H1 (cell line): ENCODE results near the gene HES7. TPM values are rescaled to one million over a fixed set of nuclear protein-coding genes. Genes with fewer than 3 reads are reported as not detected.

Experiments
- CTCF ChIA-PET: fragments of 300-600 bp; sonication (Branson Sonifier 250); formaldehyde crosslinking; loops from one replicate; lab custom pipeline; 2021; ENCODE audit not compliant: partially characterized antibody; lab: Charles Lee
- POLR2A ChIA-PET: fragments of 300-600 bp; sonication (Branson Sonifier 250); formaldehyde crosslinking; loops from one replicate; lab custom pipeline; 2021; ENCODE audit warnings: inconsistent platforms; ENCODE audit not compliant: partially characterized antibody; lab: Charles Lee
- DNase-seq, 2 experiments: peaks; one replicate each; pipeline versions ENCODE4 v3.0.0 to v3.0.0-alpha.2; 2010 to 2022; ENCODE audit warnings: low spot score in 2 of 2, low read depth in 1 of 2, mixed read lengths in 1 of 2
- FAIRE-seq: peaks from 2 replicates; lab custom pipeline; 2011; peaks lifted over from hg19 to GRCh38; lab: Jason Lieb, UNC
- H2AFZ ChIP-seq: 2 replicates; pipeline ENCODE4 v1.8.1; 2012; ENCODE audit warnings: low read length, inconsistent platforms
- H2AK5ac ChIP-seq: 2 replicates; pipeline ENCODE4 v1.6.1; 2013; ENCODE audit warnings: low read depth, low read length
- H2BK120ac ChIP-seq: replicated peaks from 2 replicates; pipeline ENCODE3; 2013; ENCODE audit warnings: low read depth, low read length, inconsistent platforms
- H2BK12ac ChIP-seq: 2 replicates; pipeline ENCODE4 v1.6.1; 2013; ENCODE audit warnings: low read depth, low read length
- H2BK15ac ChIP-seq: 2 replicates; pipeline ENCODE4 v1.6.1; 2013; ENCODE audit warnings: low read length
- H2BK20ac ChIP-seq: 2 replicates; pipeline ENCODE4 v1.6.1; 2013; ENCODE audit warnings: low read length
- H2BK5ac ChIP-seq: 2 replicates; pipeline ENCODE4 v1.6.1; 2013; ENCODE audit warnings: low read depth, low read length
- H3K14ac ChIP-seq: 2 replicates; pipeline ENCODE4 v1.6.1; 2013; ENCODE audit warnings: inconsistent platforms; ENCODE audit not compliant: insufficient read length
- H3K18ac ChIP-seq: 2 replicates; pipeline ENCODE4 v1.6.1; 2013; ENCODE audit warnings: low read length; ENCODE audit errors: extremely low read depth
- H3K23ac ChIP-seq: 2 replicates; pipeline ENCODE4 v1.6.1; 2013; ENCODE audit warnings: inconsistent platforms; ENCODE audit not compliant: insufficient read length
- H3K23me2 ChIP-seq: 2 replicates; pipeline ENCODE4 v1.6.1; 2013; ENCODE audit warnings: low read depth, low read length
- H3K27ac ChIP-seq: 2 replicates; pipeline ENCODE4 v1.6.1; 2011; ENCODE audit warnings: low read depth, low read length, inconsistent platforms
- H3K27me3 ChIP-seq, 4 experiments: replicated peaks in 1 of 4; 1 replicate in 1 of 4; 2 replicates in 3 of 4; pipeline versions ENCODE4 v1.6.1 to v1.8.1; 2011 to 2013; ENCODE audit warnings: low read length in 3 of 4, mild to moderate bottlenecking in 3 of 4, inconsistent platforms in 2 of 4, mixed read lengths in 2 of 4, moderate library complexity in 1 of 4; ENCODE audit not compliant: control insufficient read depth in 3 of 4, insufficient read depth in 3 of 4; ENCODE audit errors: extremely low read depth in 1 of 4
- H3K36me3 ChIP-seq, 4 experiments: 2 replicates each; pipeline versions ENCODE4 v1.6.1 to v1.8.1; 2011 to 2013; ENCODE audit warnings: mild to moderate bottlenecking in 4 of 4, low read length in 3 of 4, moderate library complexity in 2 of 4, control low read depth in 1 of 4, inconsistent platforms in 1 of 4; ENCODE audit not compliant: insufficient read depth in 4 of 4, control insufficient read depth in 2 of 4
- H3K4ac ChIP-seq: replicated peaks from 2 replicates; pipeline ENCODE3; 2013; ENCODE audit warnings: low read length, low read depth, mixed read lengths, inconsistent platforms; ENCODE audit not compliant: insufficient read length
- H3K4me1 ChIP-seq, 4 experiments: replicated peaks in 1 of 4; 1 replicate in 1 of 4; 2 replicates in 3 of 4; pipeline versions ENCODE4 v1.6.1 to v1.8.1; 2011 to 2013; ENCODE audit warnings: low read length in 3 of 4, inconsistent platforms in 2 of 4, mixed read lengths in 1 of 4; ENCODE audit not compliant: insufficient read depth in 4 of 4, control insufficient read depth in 3 of 4
- H3K4me2 ChIP-seq, 2 experiments: 2 replicates each; pipeline versions ENCODE4 v1.6.1 to v1.8.1; 2011 to 2013; ENCODE audit warnings: low read depth in 2 of 2, low read length in 2 of 2, control low read depth in 1 of 2, inconsistent platforms in 1 of 2, mild to moderate bottlenecking in 1 of 2; ENCODE audit not compliant: insufficient read depth in 1 of 2
- H3K4me3 ChIP-seq, 4 experiments: fragments of 200-600, 300-600 bp in 1 of 4; sonication (generic), shearing (Covaris generic), sonication (Bioruptor Twin) in 1 of 4; 2 replicates each; pipeline versions ENCODE4 v1.5.1 to v1.8.1; 2011 to 2016; ENCODE audit warnings: low read length in 4 of 4, low read depth in 3 of 4, control low read depth in 2 of 4, inconsistent platforms in 2 of 4, mild to moderate bottlenecking in 2 of 4, mixed read lengths in 1 of 4, moderate library complexity in 1 of 4; ENCODE audit not compliant: insufficient read depth in 2 of 4; ENCODE audit errors: extremely low read depth in 1 of 4
- H3K56ac ChIP-seq: replicated peaks from 2 replicates; pipeline ENCODE3; 2013; ENCODE audit warnings: low read depth, mild to moderate bottlenecking, mixed read lengths, low read length, inconsistent platforms; ENCODE audit not compliant: insufficient read length
- H3K79me1 ChIP-seq: 2 replicates; pipeline ENCODE4 v1.6.1; 2013; ENCODE audit warnings: low read depth, low read length, control low read depth
- H3K79me2 ChIP-seq, 2 experiments: 2 replicates each; pipeline versions ENCODE4 v1.6.1 to v1.8.1; 2012 to 2013; ENCODE audit warnings: low read length in 2 of 2, mild to moderate bottlenecking in 2 of 2, inconsistent platforms in 1 of 2; ENCODE audit not compliant: insufficient read depth in 2 of 2, control insufficient read depth in 1 of 2
- H3K9ac ChIP-seq, 4 experiments: replicated peaks in 1 of 4; 1 replicate in 1 of 4; 2 replicates in 3 of 4; pipeline versions ENCODE4 v1.6.1 to v1.8.1; 2011 to 2013; ENCODE audit warnings: low read depth in 3 of 4, low read length in 3 of 4, control low read depth in 2 of 4, mild to moderate bottlenecking in 2 of 4, moderate library complexity in 2 of 4, inconsistent platforms in 1 of 4; ENCODE audit errors: extremely low read depth in 1 of 4
- H3K9me3 ChIP-seq, 2 experiments: 2 replicates each; pipeline versions ENCODE4 v1.6.1 to v1.8.1; 2012 to 2013; ENCODE audit warnings: mild to moderate bottlenecking in 2 of 2, moderate library complexity in 2 of 2, control low read depth in 1 of 2, inconsistent platforms in 1 of 2, low read depth in 1 of 2, low read length in 1 of 2, mixed read lengths in 1 of 2; ENCODE audit not compliant: insufficient read depth in 2 of 2
- H4K20me1 ChIP-seq, 2 experiments: replicated peaks in 1 of 2; 2 replicates each; pipeline versions ENCODE3 to v1.8.1; 2011 to 2013; ENCODE audit warnings: inconsistent platforms in 2 of 2, low read length in 2 of 2, mild to moderate bottlenecking in 1 of 2; ENCODE audit not compliant: insufficient read depth in 2 of 2, control insufficient read depth in 1 of 2
- H4K5ac ChIP-seq: 2 replicates; pipeline ENCODE4 v1.6.1; 2013; ENCODE audit warnings: low read length, low read depth, mixed read lengths, inconsistent platforms; ENCODE audit not compliant: insufficient read length
- H4K8ac ChIP-seq: 2 replicates; pipeline ENCODE4 v1.8.0; 2013; ENCODE audit warnings: mild to moderate bottlenecking, moderate library complexity, low read length, inconsistent platforms; ENCODE audit not compliant: insufficient read depth; ENCODE audit errors: extremely low read depth
- H4K91ac ChIP-seq: replicated peaks from 2 replicates; pipeline ENCODE3; 2013; ENCODE audit warnings: low read length, mixed read lengths, inconsistent platforms; ENCODE audit not compliant: insufficient read length
- BCL11A ChIP-seq, 2 experiments: IDR thresholded peaks; one replicate each; pipeline ENCODE4 v1.6.1; 2011; ENCODE audit warnings: low read depth in 2 of 2, low read length in 2 of 2, mild to moderate bottlenecking in 2 of 2
- CEBPB ChIP-seq: IDR thresholded peaks from 2 replicates; pipeline ENCODE4 v1.6.1; 2012; ENCODE audit warnings: low read depth, low read length
- CTCF ChIP-seq, 3 experiments: IDR thresholded peaks; 1 replicate in 2 of 3; 2 replicates in 1 of 3; pipeline versions ENCODE4 v1.5.1 to v1.6.1; 2011; ENCODE audit warnings: low read length in 3 of 3, mild to moderate bottlenecking in 3 of 3, inconsistent platforms in 2 of 3, low read depth in 1 of 3, moderate library complexity in 1 of 3; ENCODE audit not compliant: insufficient read depth in 1 of 3; ENCODE audit errors: control extremely low read depth in 1 of 3
- HDAC2 ChIP-seq, 2 experiments: fragments of 300-600 bp in 1 of 2; sonication (generic) in 1 of 2; IDR thresholded peaks; 2 replicates each; pipeline ENCODE4 v1.6.1; 2011 to 2012; ENCODE audit warnings: low read depth in 2 of 2, low read length in 2 of 2, mild to moderate bottlenecking in 2 of 2, moderate library complexity in 2 of 2, borderline replicate concordance in 1 of 2, inconsistent platforms in 1 of 2
- JUN ChIP-seq: IDR thresholded peaks from 2 replicates; pipeline ENCODE4 v1.6.1; 2011; ENCODE audit warnings: low read depth, mild to moderate bottlenecking, improper control_type of control experiment, low read length
- KDM4A ChIP-seq: IDR thresholded peaks from one replicate; pipeline ENCODE4 v1.7.1; 2012; ENCODE audit warnings: low read depth, mild to moderate bottlenecking, moderate library complexity, low read length, inconsistent platforms; ENCODE audit not compliant: severe bottlenecking
- SAP30 ChIP-seq: fragments of 300-600 bp; sonication (generic); IDR thresholded peaks from 2 replicates; pipeline ENCODE4 v1.7.1; 2012; ENCODE audit warnings: low read length, moderate library complexity, mild to moderate bottlenecking, inconsistent platforms; ENCODE audit not compliant: insufficient read depth, insufficient replicate concordance
- SIX5 ChIP-seq: IDR thresholded peaks from 2 replicates; pipeline ENCODE4 v1.6.1; 2011; ENCODE audit warnings: mild to moderate bottlenecking, low read depth, low read length
- USF2 ChIP-seq: IDR thresholded peaks from 2 replicates; pipeline ENCODE4 v1.6.1; 2011; ENCODE audit warnings: low read length, improper control_type of control experiment
- whole genome bisulfite sequencing, 2 experiments: shearing (Covaris generic) in 1 of 2; methylation state at CpG; one replicate each; pipeline versions ENCODE4 v1.1.6 to v1.1.7; 2013 to 2015; ENCODE audit warnings: low lambda C conversion rate in 2 of 2, mixed read lengths in 2 of 2, inconsistent platforms in 1 of 2, low coverage in 1 of 2, missing lambda C conversion rate in 1 of 2; ENCODE audit not compliant: insufficient replicate concordance in 2 of 2, insufficient coverage in 1 of 2, insufficient read length in 1 of 2; ENCODE audit errors: extremely low coverage in 1 of 2, missing lambda C conversion rate in 1 of 2; 5-methylcytosine and 5-hydroxymethylcytosine counted together
- polyA plus RNA-seq, 7 experiments: library from polyadenylated mRNA; depleted of rRNA in 3 of 7; stranded (reverse) in 5 of 7; unstranded in 2 of 7; fragments of >200 nt in 5 of 7; fragments of 200-250 nt in 2 of 7; gene quantifications; 1 replicate in 5 of 7; 2 replicates in 1 of 7; 4 replicates in 1 of 7; pipeline versions ENCODE4 v1.2.1 to v1.2.3, GENCODE V29; 2011 to 2013; ENCODE audit warnings: missing spikeins in 2 of 7, mixed read lengths in 2 of 7
- total RNA-seq: library from RNA; stranded (reverse); fragmentation: NEBNext Ultra II Directional; extraction: Animal tissue kit (Norgen Biotek cat#: 25700); gene quantifications from 2 replicates; pipeline ENCODE4 v1.2.1, GENCODE V29; 2021

The HES7 gene
- total and polyA plus RNA-seq, 2 of the 8 experiments (the other 6 are each of a cell fraction or from before 2014, with no cell fraction given), result 0.20 to 0.32 TPM

DNA sequence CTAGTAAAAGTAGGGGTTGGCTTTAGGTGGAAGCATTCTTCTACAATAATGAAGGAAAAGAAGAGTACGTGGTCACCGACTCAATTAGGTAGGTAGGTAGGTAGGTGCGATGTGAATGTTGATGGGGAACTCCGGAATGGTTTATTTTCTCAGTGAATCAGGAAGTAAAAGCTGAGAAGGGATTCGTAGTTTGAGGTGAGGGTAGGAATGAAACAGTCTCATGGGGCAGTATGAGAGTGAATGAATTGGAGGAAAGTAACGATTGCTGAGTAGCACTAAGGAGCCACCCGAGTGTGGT is 14.4 kb upstream of the HES7 start:
- peak overlapping the region; percentile 87; the same call in 1 of the 2 replicates for H2BK12ac ChIP-seq
- POLR2A ChIA-PET, result interaction anchor here (0.9 to 10.3 kb wide), 10 partner anchors 10 to 149 kb away, joined by 4 to 76 read pairs (median 12); partner anchors contain the start of genes AURKB, HES7, PER1 and VAMP2
- TF ChIP-seq SIX5, result no peak
- TF ChIP-seq USF2, result no peak
- TF ChIP-seq CTCF (IDR thresholded peaks at IDR 0.05; ENCODE audit: control extremely low read depth in 1 of 3, insufficient read depth in 1 of 3, low read depth in 1 of 3, low read length in 3 of 3), result no peak
- peak; percentile 38 for TF ChIP-seq KDM4A
- TF ChIP-seq HDAC2 (IDR thresholded peaks at IDR 0.05; ENCODE audit: borderline replicate concordance in 1 of 2, low read depth in 2 of 2, low read length in 2 of 2), result no peak
- TF ChIP-seq SAP30, result no peak
- TF ChIP-seq BCL11A (IDR thresholded peaks at IDR 0.05; ENCODE audit: low read depth in 2 of 2, low read length in 2 of 2), result no peak
- TF ChIP-seq CEBPB, result no peak
- TF ChIP-seq JUN, result no peak

More for the DNA sequence above, 14.4 kb upstream of the HES7 start:
- H3K4me1 ChIP-seq, result peaks cover 0 to 12% (median 8%) of the 10 kb centered on the region in 4 experiments; a peak in 6 of 7 replicates
- H3K79me2 ChIP-seq, result no peaks in the 10 kb centered on the region
- peaks cover 0 to 4% of the 10 kb centered on the region in 2 experiments for H4K20me1 ChIP-seq
- H2BK120ac ChIP-seq, result no peak overlapping the region
- no peak overlapping the region for H3K27ac ChIP-seq
- H2AFZ ChIP-seq, result peak overlapping the region; percentile 99
- H2BK5ac ChIP-seq, result no peak overlapping the region
- peaks cover 0 to 7% (median 2%) of the 10 kb centered on the region in 4 experiments; a peak in 4 of 7 replicates for H3K27me3 ChIP-seq
- H3K9ac ChIP-seq, result peak overlapping the region; percentile 51 to 55 (median 53); a peak in 5 of 7 replicates
- CTCF ChIA-PET, result interaction anchor here (0.7 to 14.1 kb wide), 22 partner anchors 11 to 127 kb away, joined by 3 to 133 read pairs (median 4); partner anchors contain the start of genes ALOXE3, TMEM107 and VAMP2
- H3K23me2 ChIP-seq, result peaks cover 9% of the 10 kb centered on the region
- no peak overlapping the region for H4K5ac ChIP-seq
- H4K91ac ChIP-seq, result no peak overlapping the region
- H3K14ac ChIP-seq, result no peak overlapping the region
- DNase-seq, result no peak
- H3K23ac ChIP-seq, result no peak overlapping the region
- no peak overlapping the region for H3K4ac ChIP-seq
- H4K8ac ChIP-seq, result no peak overlapping the region
- FAIRE-seq, result no peak
- H3K4me3 ChIP-seq, result peak overlapping the region; percentile 86 to 98 (median 92)
- H3K79me1 ChIP-seq, result no peaks in the 10 kb centered on the region
- no peak overlapping the region for H3K56ac ChIP-seq
- no peak overlapping the region for H2AK5ac ChIP-seq
- peak overlapping the region; percentile 71; the same call in 1 of the 2 replicates for H3K18ac ChIP-seq
- WGBS, 2 experiments, result 4% methylated on average over 7 of the region's 7 CpGs; no CpG with 5 or more reads in 1 of the 2 experiments
- H3K4me2 ChIP-seq, result peak overlapping the region; percentile 85 to 99
- H3K36me3 ChIP-seq, result peaks cover 3 to 16% (median 8%) of the 10 kb centered on the region in 4 experiments
- H2BK15ac ChIP-seq, result 0 out of 2 replicates have a peak overlapping the region, but pooled peaks have one; percentile 92
- no peak overlapping the region for H2BK20ac ChIP-seq
- H3K9me3 ChIP-seq, result no peaks in the 10 kb centered on the region
